GM19395 (cell line): Measurements from ENCODE around the gene DRAM1.
A peak's percentile ranks its signal among the peaks of the same experiment; 100 is the strongest.

Experiments used
- ATAC-seq: cut with Tn5 transposase; IDR thresholded peaks from one replicate; pipeline ENCODE4 v1.9.1; 2021; ENCODE audit warnings: mild to moderate bottlenecking, moderate library complexity; ENCODE audit not compliant: unreplicated experiment

DRAM1 gene

GRCh38 chr12:101939306-101939705 lies 61.9 kb downstream of the DRAM1 start:
- no peak for ATAC-seq

DNA sequence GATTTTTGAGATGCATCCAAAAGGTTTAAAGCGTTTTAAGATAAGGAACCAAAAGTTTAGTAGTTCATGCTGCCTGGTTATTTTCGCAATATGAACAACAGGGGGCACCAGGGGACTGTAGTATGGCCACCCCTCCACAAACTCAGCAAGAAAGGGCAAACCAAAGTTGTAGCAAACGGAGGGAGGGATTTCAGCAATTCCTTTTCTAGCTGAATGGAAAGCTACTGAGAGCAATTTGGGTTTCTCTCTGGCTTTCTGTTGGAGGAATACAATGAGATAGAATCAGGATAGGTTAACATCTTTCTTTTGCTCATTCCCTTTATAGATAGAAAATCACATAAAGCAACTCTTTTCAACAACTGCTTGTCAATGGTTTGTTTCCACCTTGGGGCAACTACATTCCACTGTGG lies 62.5 kb downstream of the DRAM1 start:
- ATAC-seq = peak; percentile 24

GRCh38 chr12:101940400-101940950 lies 63.1 kb downstream of the DRAM1 start:
- no peak for ATAC-seq

GRCh38 chr12:101941306-101942249 lies 64.2 kb downstream of the DRAM1 start:
- peak; percentile 94 for ATAC-seq

GRCh38 chr12:101942250-101942605 lies 64.8 kb downstream of the DRAM1 start:
- ATAC-seq = no peak

DNA sequence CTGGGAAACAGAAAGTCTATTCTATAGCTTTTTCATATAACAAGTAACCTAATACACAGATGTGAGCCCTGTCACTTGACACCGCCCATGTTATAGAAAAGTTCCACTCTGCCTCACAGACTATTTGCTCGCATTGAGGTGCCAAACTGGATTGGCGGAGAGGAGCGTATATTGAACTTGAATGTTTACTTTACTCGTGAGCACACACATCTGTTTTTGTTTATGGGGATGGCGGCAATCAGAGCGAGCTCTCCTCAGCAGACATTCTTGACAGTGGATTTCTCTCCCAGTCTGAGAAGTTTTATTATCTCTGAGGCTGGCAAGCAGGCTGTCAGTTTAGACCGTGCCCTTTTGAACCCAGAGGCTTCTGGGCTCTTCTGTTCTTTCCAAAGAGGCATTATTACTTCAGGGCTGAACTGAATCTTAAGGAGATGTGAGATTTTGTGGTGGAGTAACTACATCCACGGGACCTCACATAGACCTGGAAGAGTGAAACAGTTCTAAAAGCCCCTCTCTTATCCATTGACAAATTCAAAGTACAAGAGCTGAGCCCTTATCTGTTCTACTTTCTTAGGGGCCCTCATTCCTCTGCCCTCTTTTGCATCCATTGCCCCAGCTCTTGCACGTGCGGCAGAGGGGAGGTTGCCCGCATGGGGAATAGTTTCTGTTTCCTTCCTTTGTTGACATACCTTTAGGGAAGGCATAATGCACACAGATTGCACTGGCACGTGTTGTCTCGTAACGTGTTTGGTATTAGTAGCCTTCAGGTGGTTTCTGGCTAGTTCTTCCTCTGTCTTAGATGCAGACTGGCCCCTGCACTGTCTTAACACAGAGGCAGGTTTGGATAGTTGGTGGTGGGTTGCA lies 68.2 kb downstream of the DRAM1 start:
- no peak for ATAC-seq

DNA sequence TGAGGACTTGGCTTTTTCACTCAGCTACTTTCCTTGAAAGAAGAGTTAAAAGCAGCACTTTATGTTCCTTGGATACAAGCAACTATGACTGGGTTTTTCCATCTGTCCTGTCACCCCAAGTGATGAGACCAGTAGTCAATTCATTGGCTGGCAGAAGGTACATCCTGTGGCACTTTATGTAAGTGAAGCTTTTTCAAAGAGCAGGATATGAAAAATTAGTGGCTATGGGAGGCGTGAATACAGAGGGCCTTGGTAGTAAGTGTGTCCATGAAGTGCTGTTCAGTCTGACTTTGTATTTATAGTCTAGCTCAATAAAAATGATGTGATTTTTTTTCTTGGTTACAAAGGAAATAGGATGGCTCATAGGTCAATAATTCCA lies 68.8 kb downstream of the DRAM1 start:
- ATAC-seq = no peak

DNA sequence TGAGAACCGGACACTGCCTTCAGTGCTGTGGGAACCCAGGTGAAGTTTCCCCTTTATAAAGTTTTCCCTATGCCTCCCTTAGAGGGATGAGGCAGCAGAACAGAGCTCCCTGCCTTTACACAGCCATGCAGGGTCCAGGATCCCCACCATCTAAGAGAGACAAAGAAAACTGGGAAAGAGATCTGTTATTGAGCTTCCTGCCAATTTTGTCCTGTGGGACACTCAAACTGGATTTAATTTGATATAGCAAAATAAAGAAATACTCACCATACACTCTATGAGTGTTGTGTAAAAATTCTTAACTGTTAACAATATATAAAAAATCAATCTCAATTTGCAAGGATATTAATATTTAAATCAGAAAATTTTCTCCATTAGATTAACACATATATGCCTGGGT lies 69.9 kb downstream of the DRAM1 start:
- ATAC-seq = no peak

DNA sequence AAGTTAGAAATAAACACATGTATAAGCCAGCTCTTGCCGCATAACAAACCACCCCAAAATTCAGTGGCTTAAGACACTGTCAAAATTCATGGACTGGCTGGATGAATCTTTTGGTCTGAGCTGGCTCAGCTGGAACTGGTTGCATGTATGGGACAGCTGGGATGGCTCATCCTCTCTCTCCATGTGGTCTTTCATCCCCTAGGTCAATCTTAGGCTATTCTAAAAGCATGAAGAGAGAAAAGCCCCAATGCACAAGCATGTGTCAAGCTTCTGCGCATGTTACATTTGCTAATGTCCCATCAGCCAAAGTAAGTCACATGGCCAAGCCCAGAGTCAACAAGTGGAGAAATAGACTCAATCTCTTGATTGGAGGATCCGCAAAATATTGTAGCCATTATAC lies 71.0 kb downstream of the DRAM1 start:
- ATAC-seq = no peak

- ATAC-seq = no peak
Measured at GRCh38 chr12:101951002-101951670, 73.8 kb downstream of the DRAM1 start.

- ATAC-seq = no peak
Measured at GRCh38 chr12:101954113-101954512, 76.7 kb downstream of the DRAM1 start.

DNA sequence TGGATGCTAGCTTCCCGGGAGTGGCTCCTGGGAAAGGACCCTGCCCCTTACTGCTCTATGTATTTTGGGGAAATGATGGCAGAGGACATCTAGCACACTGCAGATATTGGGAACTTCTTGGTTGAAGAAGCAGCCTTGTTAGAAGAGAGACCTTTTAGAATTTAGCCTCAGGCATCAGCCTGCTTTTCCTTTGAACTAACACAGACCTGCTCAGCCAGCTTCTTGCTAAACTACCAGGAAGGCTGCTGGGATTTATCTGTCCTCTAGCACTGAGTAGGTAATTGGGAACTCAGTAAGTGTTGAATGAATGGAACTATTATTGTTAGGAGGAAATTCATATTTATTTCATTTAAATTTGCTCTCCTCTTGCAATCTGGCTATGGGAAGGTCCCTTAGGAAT lies 77.3 kb downstream of the DRAM1 start:
- ATAC-seq = no peak

DNA sequence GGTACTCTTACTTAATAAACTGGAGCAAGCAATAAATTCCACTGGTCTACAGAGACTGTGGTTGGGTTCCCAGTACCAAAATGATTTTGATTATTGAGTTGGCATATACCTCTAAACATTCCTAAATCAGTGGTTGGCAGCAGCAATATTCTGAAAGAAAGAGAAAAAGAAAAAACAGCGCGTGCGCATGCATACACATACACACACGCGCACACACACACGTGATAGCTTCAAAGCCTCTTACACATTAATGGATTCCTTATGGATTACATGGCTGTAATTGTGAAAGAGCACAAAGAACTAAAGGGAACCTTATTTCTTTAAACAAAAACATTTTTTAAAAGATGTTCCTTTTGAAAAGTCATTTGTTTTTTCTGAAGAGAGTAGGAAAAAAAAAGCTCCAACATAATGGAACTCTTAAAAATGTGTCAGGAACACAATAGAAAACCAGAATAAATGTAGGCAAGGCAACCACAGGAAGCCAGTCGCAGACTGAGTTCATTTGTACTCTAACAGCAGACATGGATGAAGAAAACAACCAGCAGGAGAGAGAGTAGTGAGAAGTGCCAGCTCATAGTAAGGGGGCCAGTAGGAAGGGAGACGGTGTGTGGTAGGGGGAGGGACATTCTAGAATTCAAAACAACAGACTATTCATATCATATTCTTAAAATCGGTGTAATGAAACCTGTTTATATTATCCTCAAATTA lies 80.0 kb downstream of the DRAM1 start:
- ATAC-seq = no peak

- ATAC-seq = no peak
Measured at GRCh38 chr12:101959607-101960006, 82.2 kb downstream of the DRAM1 start.

GRCh38 chr12:101962486-101962885 lies 85.1 kb downstream of the DRAM1 start:
- ATAC-seq = no peak

- no peak for ATAC-seq
Measured at GRCh38 chr12:101963697-101964096, 86.3 kb downstream of the DRAM1 start.

DNA sequence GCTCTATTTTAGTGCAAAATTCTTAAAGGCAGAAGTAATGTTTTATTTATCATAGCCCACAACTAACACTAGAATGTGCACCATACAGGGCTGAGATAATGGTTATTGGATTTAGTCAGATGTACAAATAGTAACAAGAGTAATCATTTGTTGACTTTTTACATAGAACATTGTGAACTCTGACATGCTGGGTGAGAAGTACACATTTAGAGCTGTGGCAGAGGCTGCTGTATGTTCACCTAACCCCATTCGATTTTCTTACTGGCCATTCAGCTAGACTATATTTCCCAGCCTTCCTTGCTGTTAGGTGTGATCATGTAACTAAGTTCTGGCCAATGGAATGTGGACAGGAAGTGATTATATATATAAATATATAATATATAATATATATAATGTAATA lies 89.1 kb downstream of the DRAM1 start:
- no peak for ATAC-seq

DNA sequence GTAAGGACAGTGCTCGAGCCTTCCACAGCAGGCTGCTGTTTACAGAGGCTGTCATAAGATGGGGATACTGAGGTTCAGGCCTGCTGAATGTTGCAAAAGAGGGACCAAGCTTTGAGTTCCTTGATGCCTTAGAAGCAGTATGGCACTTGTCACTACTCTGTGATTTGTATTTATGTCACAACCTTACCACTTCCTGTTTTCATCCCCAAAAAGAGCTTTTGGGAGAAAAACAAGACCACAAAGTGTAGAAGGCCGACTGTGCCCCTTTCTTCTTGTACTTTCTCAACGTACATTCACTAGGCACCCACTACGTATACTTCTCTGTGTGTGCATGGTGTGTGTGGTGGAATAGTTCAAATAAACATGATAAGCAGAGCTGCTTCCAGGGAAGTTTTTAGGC lies 90.1 kb downstream of the DRAM1 start:
- peak; percentile 55 for ATAC-seq

DNA sequence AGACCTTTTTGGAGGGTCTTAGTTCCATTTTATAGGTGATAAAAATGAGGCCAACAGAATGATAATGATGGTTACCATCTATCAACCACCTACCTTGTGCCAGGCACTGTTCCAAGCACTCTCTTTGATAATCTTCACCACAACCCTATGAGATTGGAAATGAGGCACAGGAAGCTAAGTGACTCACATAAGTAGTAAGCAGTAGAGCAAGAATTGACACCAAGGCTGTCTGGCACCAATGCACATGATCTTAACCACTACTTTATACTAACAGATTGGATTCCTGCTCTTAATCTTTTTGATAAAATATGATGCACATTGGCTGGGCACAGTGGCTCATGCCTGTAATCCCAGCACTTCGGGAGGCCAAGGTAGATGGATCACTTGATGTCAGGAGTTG lies 91.4 kb downstream of the DRAM1 start:
- no peak for ATAC-seq
